ENCODE results near the gene CCP110.

CCP110 gene

DNA sequence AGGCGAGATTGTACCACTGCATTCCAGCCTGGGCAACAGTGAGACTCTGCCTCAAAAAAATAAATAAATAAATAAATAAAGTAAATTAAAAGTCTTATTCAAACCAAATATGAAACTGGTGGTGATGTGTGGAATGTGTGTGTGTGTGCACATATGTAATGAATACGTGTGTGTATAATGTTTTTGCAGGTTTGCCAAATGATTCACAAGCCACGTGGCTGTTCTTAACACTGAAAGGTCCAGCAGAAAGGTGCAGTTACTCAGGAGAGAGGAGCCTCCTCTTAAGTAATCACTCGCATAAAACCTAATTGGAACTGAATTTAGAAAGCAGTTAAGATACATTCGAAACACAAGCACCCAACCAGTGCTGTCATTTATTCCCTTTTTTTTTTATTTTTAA, 24.7 kb upstream of the CCP110 start:
- DNase-seq (ENCODE audit: low read depth), result no peak
- no peak overlapping the region for H3K4me3 ChIP-seq (ENCODE audit: low read length)
- TF ChIP-seq, protein P1, sequence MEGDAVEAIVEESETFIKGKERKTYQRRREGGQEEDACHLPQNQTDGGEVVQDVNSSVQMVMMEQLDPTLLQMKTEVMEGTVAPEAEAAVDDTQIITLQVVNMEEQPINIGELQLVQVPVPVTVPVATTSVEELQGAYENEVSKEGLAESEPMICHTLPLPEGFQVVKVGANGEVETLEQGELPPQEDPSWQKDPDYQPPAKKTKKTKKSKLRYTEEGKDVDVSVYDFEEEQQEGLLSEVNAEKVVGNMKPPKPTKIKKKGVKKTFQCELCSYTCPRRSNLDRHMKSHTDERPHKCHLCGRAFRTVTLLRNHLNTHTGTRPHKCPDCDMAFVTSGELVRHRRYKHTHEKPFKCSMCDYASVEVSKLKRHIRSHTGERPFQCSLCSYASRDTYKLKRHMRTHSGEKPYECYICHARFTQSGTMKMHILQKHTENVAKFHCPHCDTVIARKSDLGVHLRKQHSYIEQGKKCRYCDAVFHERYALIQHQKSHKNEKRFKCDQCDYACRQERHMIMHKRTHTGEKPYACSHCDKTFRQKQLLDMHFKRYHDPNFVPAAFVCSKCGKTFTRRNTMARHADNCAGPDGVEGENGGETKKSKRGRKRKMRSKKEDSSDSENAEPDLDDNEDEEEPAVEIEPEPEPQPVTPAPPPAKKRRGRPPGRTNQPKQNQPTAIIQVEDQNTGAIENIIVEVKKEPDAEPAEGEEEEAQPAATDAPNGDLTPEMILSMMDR (conservative IDR thresholded peaks at IDR 0.05; ENCODE audit: low read length), result no peak

DNA sequence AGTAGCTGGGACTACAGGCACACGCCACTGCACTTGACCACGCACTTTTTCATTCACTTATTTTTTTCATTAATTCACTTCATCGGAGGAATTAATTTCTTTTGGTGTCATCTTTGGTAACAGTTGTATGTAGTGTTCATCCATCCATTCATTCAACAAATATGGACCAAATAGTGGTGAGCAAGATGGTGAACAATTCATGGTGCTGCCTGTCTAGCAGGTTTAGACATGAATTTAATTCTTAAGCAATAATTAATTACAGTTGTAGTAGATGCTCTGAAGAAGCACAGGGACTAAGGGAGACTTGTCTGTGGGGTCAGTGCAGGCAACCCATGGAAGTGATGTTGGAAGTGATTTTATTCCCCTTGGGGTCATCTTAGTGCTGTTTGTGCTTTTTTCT, 24.3 kb upstream of the CCP110 start:
- DNase-seq (ENCODE audit: low read depth), result no peak
- TF ChIP-seq, protein P1 (conservative IDR thresholded peaks at IDR 0.05; ENCODE audit: low read length), result no peak

DNA sequence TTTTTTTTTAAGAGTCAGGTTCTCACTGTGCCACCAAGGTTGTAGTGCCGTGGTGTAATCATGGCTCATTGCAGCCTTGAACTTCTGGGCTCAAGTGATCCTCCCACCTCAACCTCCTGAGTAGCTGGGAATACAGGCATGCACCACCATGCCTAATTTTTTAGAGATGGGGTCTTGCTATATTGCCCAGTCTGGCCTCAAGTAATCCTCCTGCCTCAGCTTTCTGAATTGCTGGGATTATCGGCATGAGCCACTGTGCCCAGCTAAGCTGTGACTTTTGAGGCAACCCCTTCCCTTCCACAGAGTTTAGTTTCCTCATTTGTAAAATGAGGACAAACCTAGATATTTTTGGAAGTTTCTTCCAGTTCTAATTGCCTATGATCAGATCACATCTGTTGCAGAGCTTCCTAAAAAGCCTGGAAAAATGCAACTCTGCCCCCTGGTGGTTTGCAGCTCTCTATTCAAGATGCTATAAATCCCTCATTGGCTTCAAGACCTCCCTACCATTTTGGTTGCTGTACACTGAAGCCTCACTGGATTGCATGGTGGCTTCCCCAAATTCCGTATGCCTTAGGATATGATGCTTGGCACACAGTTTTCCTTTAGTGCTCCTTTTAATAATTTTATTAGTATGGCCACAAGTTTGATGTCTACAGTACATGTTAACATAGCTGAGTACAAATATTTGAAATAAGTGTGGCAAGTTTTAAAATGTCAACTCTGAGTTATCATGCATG, 21.2 kb upstream of the CCP110 start:
- H3K4me3 ChIP-seq (ENCODE audit: low read length), result no peak overlapping the region
- DNase-seq (ENCODE audit: low read depth), result peak; percentile 72
- TF ChIP-seq, protein P1 (conservative IDR thresholded peaks at IDR 0.05; ENCODE audit: low read length), result peak; percentile 84

More for the DNA sequence above, 24.3 kb upstream of the CCP110 start:
- H3K4me3 ChIP-seq (ENCODE audit: low read length), result no peak overlapping the region

DNA sequence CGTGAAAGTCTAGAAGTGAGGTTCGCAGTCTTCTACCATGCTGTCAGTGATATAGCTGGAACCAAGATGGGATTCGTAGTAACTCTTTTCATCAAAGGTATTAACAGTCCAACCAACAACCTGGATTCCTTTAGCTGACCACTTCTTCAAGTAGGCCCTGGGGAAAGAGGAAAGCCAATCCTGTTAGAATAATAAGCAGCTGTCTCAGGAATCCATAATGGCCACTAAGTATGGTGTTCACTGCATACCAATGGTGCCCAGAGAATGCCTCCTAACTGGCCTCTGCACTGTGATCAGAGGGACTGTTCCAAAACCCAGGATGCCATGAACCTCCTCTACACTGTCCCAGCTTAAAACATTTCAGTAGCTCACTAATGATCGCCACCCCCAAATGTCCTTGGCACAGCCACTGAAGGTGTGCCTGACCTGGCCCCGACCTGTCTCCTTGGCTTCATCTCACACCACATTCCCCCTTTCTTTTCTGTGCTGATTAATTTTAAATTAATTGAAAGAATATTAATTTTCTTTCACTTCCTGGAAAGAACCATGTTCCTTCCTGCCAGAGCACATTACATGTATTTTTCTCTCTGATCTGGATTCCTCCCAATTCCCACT, 20.2 kb upstream of the CCP110 start:
- DNase-seq (ENCODE audit: low read depth), result no peak
- H3K4me3 ChIP-seq (ENCODE audit: low read length), result no peak overlapping the region
- TF ChIP-seq, protein P1 (conservative IDR thresholded peaks at IDR 0.05; ENCODE audit: low read length), result no peak

DNA sequence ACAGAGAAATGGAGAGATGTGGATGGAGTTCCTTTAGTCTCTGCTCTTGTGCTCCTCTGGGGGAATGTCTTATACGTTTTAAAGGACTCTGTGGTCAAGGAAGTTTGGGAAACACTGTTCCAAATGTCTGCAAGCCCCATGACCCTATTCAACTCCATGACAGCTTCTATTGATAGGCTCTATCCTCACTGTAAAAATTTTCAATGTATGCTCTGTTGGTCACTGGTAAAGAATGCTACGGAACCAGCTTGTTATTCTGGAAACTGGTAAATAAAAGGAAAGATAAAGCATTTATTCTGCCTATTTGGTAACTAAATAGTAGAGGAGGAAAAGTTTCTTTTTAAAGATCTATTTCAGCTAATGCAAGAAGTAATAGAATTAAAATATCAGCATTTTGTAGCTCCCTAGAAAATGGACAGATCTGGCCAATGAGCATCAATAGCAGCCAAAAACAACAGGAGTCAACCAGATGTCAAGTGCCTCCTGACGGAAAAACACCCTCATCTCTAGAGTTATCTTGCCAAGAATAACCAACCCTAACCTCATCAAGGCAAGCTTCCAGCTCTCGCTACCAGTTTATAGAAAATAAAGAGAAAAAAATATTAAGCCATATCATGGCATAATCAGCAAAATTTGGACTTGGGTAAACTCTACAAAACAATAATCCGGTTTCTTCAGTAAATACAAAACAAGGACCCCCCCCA, 18.0 kb upstream of the CCP110 start:
- TF ChIP-seq, protein P1 (conservative IDR thresholded peaks at IDR 0.05; ENCODE audit: low read length), result no peak
- no peak overlapping the region for H3K4me3 ChIP-seq (ENCODE audit: low read length)
- DNase-seq (ENCODE audit: low read depth), result peak; percentile 35

DNA sequence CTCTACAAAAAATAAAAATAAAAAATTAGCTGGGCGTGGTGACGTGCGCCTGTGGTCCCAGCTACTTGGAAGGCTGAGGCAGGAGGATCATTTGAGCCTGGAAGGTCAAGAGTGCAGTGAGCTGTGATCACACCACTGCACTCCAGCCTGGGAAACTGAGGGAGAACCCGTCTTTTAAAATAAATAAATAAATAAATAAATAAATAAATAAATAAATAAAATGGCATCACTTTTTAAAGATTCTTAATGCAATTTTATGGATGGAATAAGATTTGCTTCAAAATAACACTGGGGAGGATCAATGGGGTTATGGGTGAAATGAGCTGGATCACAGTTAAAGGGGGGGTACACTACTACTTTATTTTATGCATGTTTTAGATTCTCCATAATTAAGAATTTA, 16.8 kb upstream of the CCP110 start:
- DNase-seq (ENCODE audit: low read depth), result no peak
- no peak overlapping the region for H3K4me3 ChIP-seq (ENCODE audit: low read length)
- TF ChIP-seq, protein P1 (conservative IDR thresholded peaks at IDR 0.05; ENCODE audit: low read length), result no peak
